Neural cell (in vitro differentiated cells): ENCODE results near the gene LIPC. TPM values are rescaled to one million over a fixed set of nuclear protein-coding genes. Genes with fewer than 3 reads are reported as not detected.

ENCODE experiments used
- H2AFZ ChIP-seq: fragments of 200-600, 300-800 bp; sonication (generic), shearing (Covaris generic); 2 replicates; pipeline ENCODE4 v1.6.0; 2014; ENCODE audit warnings: low read depth, mild to moderate bottlenecking, antibody characterized with exemption, low read length, moderate library complexity
- H3F3A ChIP-seq: fragments of 200-600 bp; shearing (Covaris generic); 2 replicates; pipeline ENCODE4 v1.6.1; 2016; ENCODE audit warnings: mild to moderate bottlenecking, moderate library complexity, mixed read lengths, antibody characterized with exemption, low read length; ENCODE audit not compliant: insufficient read depth, poor library complexity, severe bottlenecking
- H3K27ac ChIP-seq: fragments of 200-600, 300-800 bp; sonication (generic), shearing (Covaris generic); 2 replicates; pipeline ENCODE4 v1.5.1; 2014; ENCODE audit warnings: mild to moderate bottlenecking, low read length, moderate library complexity
- H3K27me3 ChIP-seq: fragments of 300-800, 200-600 bp; sonication (generic), shearing (Covaris generic); 2 replicates; pipeline ENCODE4 v1.6.0; 2014; ENCODE audit warnings: mild to moderate bottlenecking, low read depth, low read length, moderate library complexity; ENCODE audit not compliant: insufficient read depth
- H3K36me3 ChIP-seq: fragments of 300-800, 200-600 bp; sonication (generic), shearing (Covaris generic); 2 replicates; pipeline ENCODE4 v1.5.1; 2014; ENCODE audit warnings: mild to moderate bottlenecking, antibody characterized with exemption, low read length, moderate library complexity; ENCODE audit not compliant: insufficient read depth
- H3K4me2 ChIP-seq: fragments of 300-800, 200-600 bp; sonication (generic), shearing (Covaris generic); 2 replicates; pipeline ENCODE4 v1.6.0; 2014; ENCODE audit warnings: mild to moderate bottlenecking, low read length
- H3K4me3 ChIP-seq: fragments of 300-800, 200-600 bp; sonication (generic), shearing (Covaris generic); 2 replicates; pipeline ENCODE4 v1.5.1; 2014; ENCODE audit warnings: mild to moderate bottlenecking, low read length, moderate library complexity
- H3K79me2 ChIP-seq: fragments of 200-600 bp; shearing (Covaris generic); replicated peaks from 2 replicates; pipeline ENCODE4 v1.6.0; 2014; ENCODE audit warnings: mild to moderate bottlenecking, low read length, moderate library complexity; ENCODE audit not compliant: insufficient read depth
- H3K9ac ChIP-seq: fragments of 300-800, 200-600 bp; sonication (generic), shearing (Covaris generic); 2 replicates; pipeline ENCODE4 v1.6.1; 2016; ENCODE audit warnings: mild to moderate bottlenecking, low read length, mixed read lengths
- H3K9me2 ChIP-seq: fragments of 200-600 bp; shearing (Covaris generic); 2 replicates; pipeline ENCODE4 v1.6.1; 2016; ENCODE audit warnings: mild to moderate bottlenecking, low read length, mixed read lengths; ENCODE audit not compliant: insufficient read depth
- H3K9me3 ChIP-seq: fragments of 200-600, 300-800 bp; sonication (generic), shearing (Covaris generic); 2 replicates; pipeline ENCODE4 v1.6.1; 2016; ENCODE audit warnings: mild to moderate bottlenecking, mixed run types, low read length, moderate library complexity, mixed read lengths
- H4K20me1 ChIP-seq: fragments of 200-600 bp; shearing (Covaris generic); 2 replicates; pipeline ENCODE4 v1.6.1; 2016; ENCODE audit warnings: mild to moderate bottlenecking, mixed run types; ENCODE audit not compliant: insufficient read depth
- CTCF ChIP-seq: fragments of 450-650 bp; IDR thresholded peaks from 2 replicates; pipeline ENCODE4 v1.5.1; 2014; ENCODE audit warnings: antibody characterized with exemption, mild to moderate bottlenecking, moderate library complexity; ENCODE audit not compliant: poor library complexity, severe bottlenecking
- EZH2 ChIP-seq: fragments of 200-600, 300-800 bp; shearing (Covaris generic), sonication (generic); IDR thresholded peaks from 2 replicates; pipeline ENCODE4 v1.6.1; 2014; ENCODE audit warnings: antibody characterized with exemption, low read length, borderline replicate concordance, mild to moderate bottlenecking; ENCODE audit not compliant: insufficient read depth, poor library complexity, severe bottlenecking
- MXI1 ChIP-seq: fragments of 450-650 bp; conservative IDR thresholded peaks from 2 replicates; pipeline ENCODE4 v1.6.1; 2014; ENCODE audit warnings: antibody characterized with exemption, mild to moderate bottlenecking; ENCODE audit not compliant: poor library complexity, severe bottlenecking
- POLR2AphosphoS5 ChIP-seq: IDR thresholded peaks from 2 replicates; pipeline ENCODE4 v1.6.1; 2012
- REST ChIP-seq: IDR thresholded peaks from 2 replicates; pipeline ENCODE4 v1.6.1; 2012; ENCODE audit warnings: borderline replicate concordance
- TAF1 ChIP-seq: IDR thresholded peaks from 2 replicates; pipeline ENCODE4 v1.6.1; 2012; ENCODE audit warnings: low read depth
- polyA plus RNA-seq: library from polyadenylated mRNA; depleted of rRNA; stranded (reverse); fragments of >200 nt; gene quantifications from 2 replicates; pipeline ENCODE4 v1.2.3, GENCODE V29; 2014

LIPC gene
- polyA plus RNA-seq, 1 donor from 2014 or later = not detected

- Histone ChIP-seq H3K36me3 (no peaks in the 10 kb centered on the region), H3K79me2 (no peaks in the 10 kb centered on the region), H2AFZ (no peak overlapping the region), H3K27ac (no peak overlapping the region), H3K9me2 (no peaks in the 10 kb centered on the region), H3K9me3 (no peaks in the 10 kb centered on the region), H4K20me1 (no peaks in the 10 kb centered on the region), H3F3A (no peaks in the 10 kb centered on the region), H3K9ac (no peak overlapping the region), H3K4me2 (no peak overlapping the region), H3K4me3 (no peak overlapping the region), H3K27me3 (no peaks in the 10 kb centered on the region)
- TF ChIP-seq CTCF (no peak), REST (no peak), TAF1 (no peak), EZH2 (no peak), POLR2AphosphoS5 (no peak), MXI1 (no peak)
These were observed 123.0 kb downstream of the LIPC start for GRCh38 chr15:58554758-58555157.

DNA sequence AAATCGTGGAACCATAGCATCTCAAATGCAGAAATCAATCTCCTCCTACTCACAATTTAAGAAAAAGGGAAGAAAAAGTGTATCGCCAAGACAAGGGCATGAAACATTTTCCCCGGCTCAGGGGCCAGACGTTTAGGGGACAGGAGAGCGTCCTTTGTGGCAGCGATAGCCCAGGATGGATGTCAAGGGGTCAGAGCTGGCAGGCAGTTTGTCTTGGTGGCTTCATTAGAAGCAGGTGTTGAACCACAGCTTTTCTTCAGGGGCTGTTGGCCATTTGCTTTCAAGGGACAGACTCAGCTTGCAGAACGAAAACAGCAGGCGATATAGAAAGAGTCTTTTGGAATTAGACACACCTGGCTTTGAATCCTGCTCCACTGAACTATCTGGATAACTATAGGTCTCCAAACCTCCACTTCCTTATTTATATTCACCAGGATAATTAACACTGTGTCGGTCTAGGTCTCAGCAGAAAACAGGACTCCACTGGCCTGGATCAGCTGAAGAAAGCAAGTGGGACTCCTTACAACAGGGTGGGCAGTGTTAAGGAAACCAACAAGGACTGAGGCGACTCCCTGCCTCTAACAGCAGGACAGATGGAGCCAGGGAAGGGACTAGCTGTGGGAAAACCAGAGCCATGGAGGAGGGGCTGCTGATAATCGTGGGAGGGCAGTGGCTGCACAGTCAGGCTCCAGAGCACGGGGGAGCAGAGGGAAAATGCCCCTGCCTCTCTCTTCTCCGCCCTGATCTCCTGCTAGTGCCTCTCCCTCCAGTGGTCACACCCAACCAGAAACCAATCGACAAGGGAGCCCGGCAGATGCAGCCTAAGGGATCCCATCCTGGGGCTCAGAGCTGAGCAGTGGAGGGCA, 123.6 kb downstream of the LIPC start:
- H3F3A ChIP-seq = no peaks in the 10 kb centered on the region
- no peaks in the 10 kb centered on the region for H3K36me3 ChIP-seq
- H3K9ac ChIP-seq = no peak overlapping the region
- no peak for TF ChIP-seq TAF1
- no peak for TF ChIP-seq CTCF
- TF ChIP-seq REST = no peak
- no peak overlapping the region for H3K27ac ChIP-seq
- H3K4me3 ChIP-seq = no peak overlapping the region
- H4K20me1 ChIP-seq = no peaks in the 10 kb centered on the region
- H3K27me3 ChIP-seq = no peaks in the 10 kb centered on the region
- H3K9me2 ChIP-seq = no peaks in the 10 kb centered on the region
- H3K79me2 ChIP-seq = no peaks in the 10 kb centered on the region
- H3K4me2 ChIP-seq = no peak overlapping the region
- no peak overlapping the region for H2AFZ ChIP-seq
- no peaks in the 10 kb centered on the region for H3K9me3 ChIP-seq
